KMS-11 (cell line): ENCODE results near the gene ZBTB42.

Experiments
- H2AFZ ChIP-seq: fragments of 200-600 bp; sonication (generic); 2 replicates; pipeline ENCODE4 v1.6.1; 2016; ENCODE audit warnings: antibody characterized with exemption, mixed run types, low read depth
- H3K27ac ChIP-seq: fragments of 200-600 bp; sonication (generic); 2 replicates; pipeline ENCODE4 v1.6.1; 2016; ENCODE audit warnings: mild to moderate bottlenecking, mixed run types
- H3K27me3 ChIP-seq: fragments of 200-600 bp; sonication (generic); 2 replicates; pipeline ENCODE4 v1.6.1; 2017; ENCODE audit warnings: mild to moderate bottlenecking, low read depth, mixed run types, moderate library complexity; ENCODE audit not compliant: insufficient read depth
- H3K36me3 ChIP-seq: fragments of 200-600 bp; sonication (generic); 2 replicates; pipeline ENCODE4 v1.6.1; 2017; ENCODE audit warnings: mild to moderate bottlenecking, mixed run types; ENCODE audit not compliant: insufficient read depth
- H3K4me1 ChIP-seq: fragments of 200-600 bp; sonication (generic); 2 replicates; pipeline ENCODE4 v1.6.1; 2016; ENCODE audit warnings: mild to moderate bottlenecking, low read depth, mixed run types; ENCODE audit not compliant: poor library complexity, severe bottlenecking
- H3K4me2 ChIP-seq: fragments of 200-600 bp; sonication (generic); 2 replicates; pipeline ENCODE4 v1.7.0; 2016; ENCODE audit warnings: mild to moderate bottlenecking, mixed run types
- H3K4me3 ChIP-seq: fragments of 200-600 bp; sonication (generic); IDR thresholded peaks from 2 replicates; pipeline ENCODE4 v1.6.1; 2017; ENCODE audit warnings: low read depth, low read length, mixed read lengths; ENCODE audit not compliant: insufficient read depth
- H3K79me2 ChIP-seq: fragments of 200-600 bp; sonication (generic); 2 replicates; pipeline ENCODE4 v1.6.1; 2016; ENCODE audit warnings: low read depth, mixed run types; ENCODE audit not compliant: insufficient read depth
- H3K9ac ChIP-seq: fragments of 200-600 bp; sonication (generic); 2 replicates; pipeline ENCODE4 v1.6.1; 2016; ENCODE audit warnings: mild to moderate bottlenecking, mixed run types
- H4K20me1 ChIP-seq: fragments of 200-600 bp; sonication (generic); 2 replicates; pipeline ENCODE4 v1.6.1; 2016; ENCODE audit warnings: mild to moderate bottlenecking, mixed run types; ENCODE audit not compliant: insufficient read depth
- CTCF ChIP-seq: fragments of 200-600 bp; sonication (generic); conservative IDR thresholded peaks from 2 replicates; pipeline ENCODE4 v1.6.1; 2017; ENCODE audit warnings: low read depth, mild to moderate bottlenecking, antibody characterized with exemption, low read length, moderate library complexity, mixed read lengths

ZBTB42 gene

DNA sequence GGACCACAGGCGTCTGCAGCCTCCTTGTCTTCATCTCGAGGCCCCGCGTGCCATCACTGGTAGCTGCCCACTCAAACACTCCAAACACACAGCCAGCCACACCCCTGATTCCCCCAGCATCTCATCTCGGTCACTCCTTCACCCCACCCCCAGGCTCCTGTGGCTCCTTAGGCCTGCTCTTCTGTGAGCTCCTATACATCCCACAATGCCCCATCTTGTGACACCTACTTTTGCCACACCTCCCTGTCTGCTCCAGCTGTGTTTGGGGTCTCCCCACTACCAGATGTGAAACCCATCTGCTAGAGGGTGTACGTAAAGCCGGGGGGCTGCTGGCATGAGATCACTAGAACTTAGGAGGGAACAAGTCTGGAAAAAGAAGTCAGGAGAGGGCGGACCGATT lies 9.5 kb upstream of the ZBTB42 start:
- Histone ChIP-seq H3K4me1 (peaks cover 6% of the 10 kb centered on the region), H3K27ac (no peak overlapping the region), H3K27me3 (no peaks in the 10 kb centered on the region), H4K20me1 (no peaks in the 10 kb centered on the region), H3K36me3 (no peaks in the 10 kb centered on the region), H3K9ac (no peak overlapping the region), H3K4me2 (no peak overlapping the region), H3K4me3 (no peak overlapping the region), H2AFZ (no peak overlapping the region), H3K79me2 (peaks cover 6% of the 10 kb centered on the region; the same call in 1 of the 2 replicates)
- TF ChIP-seq CTCF = no peak

- Histone ChIP-seq H3K9ac (no peak overlapping the region), H4K20me1 (no peaks in the 10 kb centered on the region), H3K4me2 (no peak overlapping the region), H3K4me3 (no peak overlapping the region), H3K27ac (no peak overlapping the region), H3K36me3 (no peaks in the 10 kb centered on the region), H2AFZ (no peak overlapping the region), H3K27me3 (no peaks in the 10 kb centered on the region), H3K4me1 (peaks cover 15% of the 10 kb centered on the region), H3K79me2 (peaks cover 6% of the 10 kb centered on the region; the same call in 1 of the 2 replicates)
- no peak for TF ChIP-seq CTCF
Measured at GRCh38 chr14:104792101-104792884, 8.6 kb upstream of the ZBTB42 start.

DNA sequence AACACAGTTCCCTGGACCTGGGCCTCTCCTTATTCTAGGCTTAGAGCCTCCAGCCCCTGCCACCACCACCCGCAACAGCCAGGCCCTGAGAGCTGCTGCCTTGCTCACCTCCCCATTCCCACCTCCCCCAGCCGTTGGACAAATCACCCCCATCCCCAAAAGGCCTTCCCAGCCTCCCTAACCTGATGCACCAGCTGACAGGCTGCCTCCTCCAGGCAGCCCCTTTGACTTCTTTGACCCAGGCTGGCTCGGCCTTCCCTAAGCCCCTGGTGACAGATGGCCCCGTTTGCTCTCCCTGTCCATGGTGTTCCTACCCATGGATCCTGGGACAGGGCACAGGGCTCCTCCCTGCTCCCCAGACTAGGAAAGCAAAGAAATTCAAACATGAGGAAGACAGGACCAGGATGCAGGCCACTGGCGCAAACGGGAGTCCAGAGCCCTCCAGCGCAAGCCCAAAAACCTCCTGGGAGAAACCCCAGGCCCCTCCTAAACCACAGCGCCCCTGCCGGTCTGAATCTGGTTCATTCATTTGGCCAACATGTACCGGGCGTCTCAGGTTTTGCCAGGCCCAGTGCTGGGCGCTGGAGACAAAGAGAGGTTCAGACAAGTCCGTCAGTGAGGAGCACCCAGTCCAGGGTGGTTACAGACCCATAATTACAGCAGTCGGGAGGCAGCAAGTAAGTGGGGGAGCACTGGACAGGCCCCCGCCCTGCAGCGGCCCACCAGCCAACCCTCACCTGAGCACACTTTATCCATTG lies 7.8 kb upstream of the ZBTB42 start:
- no peaks in the 10 kb centered on the region for H3K36me3 ChIP-seq
- H3K4me1 ChIP-seq = peaks cover 23% of the 10 kb centered on the region
- no peak overlapping the region for H3K4me3 ChIP-seq
- no peak overlapping the region for H3K9ac ChIP-seq
- H3K4me2 ChIP-seq = no peak overlapping the region
- H3K27ac ChIP-seq = no peak overlapping the region
- no peak overlapping the region for H2AFZ ChIP-seq
- H4K20me1 ChIP-seq = no peaks in the 10 kb centered on the region
- H3K79me2 ChIP-seq = peaks cover 6% of the 10 kb centered on the region; the same call in 1 of the 2 replicates
- no peak for TF ChIP-seq CTCF
- no peaks in the 10 kb centered on the region for H3K27me3 ChIP-seq

DNA sequence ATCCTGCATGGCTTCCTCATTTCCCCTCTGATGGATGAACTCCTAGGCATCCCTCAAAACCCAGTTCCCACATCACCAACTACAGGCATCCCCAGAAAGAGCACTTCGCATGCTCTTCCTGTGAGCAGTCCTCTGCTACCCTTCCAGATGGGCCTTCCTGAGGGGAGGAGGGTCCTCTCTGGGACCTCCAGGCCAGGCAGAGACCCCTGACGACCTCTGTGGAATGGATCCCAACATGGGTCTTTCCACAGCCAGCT lies 7.3 kb upstream of the ZBTB42 start:
- H4K20me1 ChIP-seq = no peaks in the 10 kb centered on the region
- H3K27ac ChIP-seq = no peak overlapping the region

More for the DNA sequence above, 7.3 kb upstream of the ZBTB42 start:
- peaks cover 6% of the 10 kb centered on the region; the same call in 1 of the 2 replicates for H3K79me2 ChIP-seq
- H3K36me3 ChIP-seq = no peaks in the 10 kb centered on the region
- H3K4me3 ChIP-seq = no peak overlapping the region
- H3K4me2 ChIP-seq = no peak overlapping the region; the same call in 1 of the 2 replicates
- TF ChIP-seq CTCF = no peak
- peaks cover 28% of the 10 kb centered on the region for H3K4me1 ChIP-seq
- H3K9ac ChIP-seq = no peak overlapping the region
- no peak overlapping the region for H2AFZ ChIP-seq
- no peaks in the 10 kb centered on the region for H3K27me3 ChIP-seq
